Measurements from ENCODE around the gene ALG1.

DNA sequence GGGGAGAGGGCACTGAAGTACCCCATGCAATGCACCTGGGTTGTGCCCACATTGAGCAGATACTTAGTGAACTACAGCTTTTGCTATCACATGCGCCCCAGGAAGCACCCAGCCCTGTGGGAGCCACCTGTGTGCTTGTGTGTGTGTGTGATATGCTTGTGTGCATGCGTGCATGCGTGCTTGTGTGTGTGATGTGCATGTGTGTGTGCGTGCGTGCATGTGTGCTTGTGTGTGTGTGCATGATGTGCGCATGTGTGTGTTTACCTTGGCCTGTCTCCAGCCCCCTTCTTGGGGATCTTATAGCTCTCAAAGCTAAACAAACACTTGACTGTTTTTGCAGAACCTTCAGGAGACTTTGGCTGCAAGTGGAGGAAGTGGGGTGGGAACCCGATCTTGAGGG, 6.7 kb upstream of the ALG1 start:
- TF ChIP-seq POLR2AphosphoS5 (IDR thresholded peaks at IDR 0.05; ENCODE audit: insufficient read depth, low read depth, low read length) (no peak), POLR2A (IDR thresholded peaks at IDR 0.05; ENCODE audit: low read depth, low read length) (no peak), GATA2 (IDR thresholded peaks at IDR 0.05; ENCODE audit: insufficient read depth, insufficient read length, low read depth, low read length) (no peak), EZH2 (IDR thresholded peaks at IDR 0.05; ENCODE audit: borderline replicate concordance, low read depth, low read length, severe bottlenecking) (no peak), MYC (IDR thresholded peaks at IDR 0.05; ENCODE audit: low read depth, low read length) (no peak), JUN (IDR thresholded peaks at IDR 0.05; ENCODE audit: borderline replicate concordance, insufficient read depth, insufficient read length, low read depth) (no peak), FOS (IDR thresholded peaks at IDR 0.05; ENCODE audit: borderline replicate concordance, insufficient read depth, low read length) (no peak)
- TF ChIP-seq, protein P1, sequence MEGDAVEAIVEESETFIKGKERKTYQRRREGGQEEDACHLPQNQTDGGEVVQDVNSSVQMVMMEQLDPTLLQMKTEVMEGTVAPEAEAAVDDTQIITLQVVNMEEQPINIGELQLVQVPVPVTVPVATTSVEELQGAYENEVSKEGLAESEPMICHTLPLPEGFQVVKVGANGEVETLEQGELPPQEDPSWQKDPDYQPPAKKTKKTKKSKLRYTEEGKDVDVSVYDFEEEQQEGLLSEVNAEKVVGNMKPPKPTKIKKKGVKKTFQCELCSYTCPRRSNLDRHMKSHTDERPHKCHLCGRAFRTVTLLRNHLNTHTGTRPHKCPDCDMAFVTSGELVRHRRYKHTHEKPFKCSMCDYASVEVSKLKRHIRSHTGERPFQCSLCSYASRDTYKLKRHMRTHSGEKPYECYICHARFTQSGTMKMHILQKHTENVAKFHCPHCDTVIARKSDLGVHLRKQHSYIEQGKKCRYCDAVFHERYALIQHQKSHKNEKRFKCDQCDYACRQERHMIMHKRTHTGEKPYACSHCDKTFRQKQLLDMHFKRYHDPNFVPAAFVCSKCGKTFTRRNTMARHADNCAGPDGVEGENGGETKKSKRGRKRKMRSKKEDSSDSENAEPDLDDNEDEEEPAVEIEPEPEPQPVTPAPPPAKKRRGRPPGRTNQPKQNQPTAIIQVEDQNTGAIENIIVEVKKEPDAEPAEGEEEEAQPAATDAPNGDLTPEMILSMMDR (IDR thresholded peaks at IDR 0.05; ENCODE audit: extremely low read depth in 1 of 2, insufficient read depth in 1 of 2, low read depth in 1 of 2, low read length in 2 of 2), result no peak
- TF ChIP-seq, protein P2, sequence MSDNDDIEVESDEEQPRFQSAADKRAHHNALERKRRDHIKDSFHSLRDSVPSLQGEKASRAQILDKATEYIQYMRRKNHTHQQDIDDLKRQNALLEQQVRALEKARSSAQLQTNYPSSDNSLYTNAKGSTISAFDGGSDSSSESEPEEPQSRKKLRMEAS (IDR thresholded peaks at IDR 0.05; ENCODE audit: insufficient read depth, insufficient read length), result no peak
